Sigmoid colon (tissue), 7 donors: ENCODE measurements around the gene FGFRL1. TPM values are rescaled to one million over a fixed set of nuclear protein-coding genes. Genes with fewer than 3 reads are reported as not detected.
"Not testable (repeated sequence)": the region's sequence is repeated elsewhere in the genome, so short reads cannot be mapped to it uniquely, and the experiment has no call there.

Source experiments
- DNase-seq: peaks from one replicate; pipeline ENCODE4 v3.0.0-alpha.2; 2019
- H3K27ac ChIP-seq, 4 donors: fragments of 200-600 bp; sonication (generic); one replicate each; pipeline ENCODE4 v1.5.1; 2016 to 2019; ENCODE audit warnings: mild to moderate bottlenecking in 1 of 4
- H3K27me3 ChIP-seq, 3 donors: fragments of 200-600 bp; sonication (generic); one replicate each; pipeline ENCODE4 v1.5.1; 2019; ENCODE audit warnings: mild to moderate bottlenecking in 1 of 3
- H3K36me3 ChIP-seq, 4 donors: fragments of 200-600 bp; sonication (generic); one replicate each; pipeline ENCODE4 v1.5.1; 2016 to 2019
- H3K4me1 ChIP-seq, 4 donors: fragments of 200-600 bp; sonication (generic); one replicate each; pipeline ENCODE4 v1.5.1; 2017 to 2019
- H3K4me3 ChIP-seq, 4 donors: fragments of 200-600 bp; sonication (generic); one replicate each; pipeline ENCODE4 v1.5.1; 2017 to 2019; ENCODE audit warnings: mild to moderate bottlenecking in 2 of 4, moderate library complexity in 1 of 4
- H3K9me3 ChIP-seq, 4 donors: fragments of 200-600 bp in 3 of 4; sonication (generic) in 3 of 4; one replicate each; pipeline versions ENCODE4 v1.5.1 to v1.6.1; 2013 to 2019
- CTCF ChIP-seq, 4 experiments: fragments of 450-650 bp in 3 of 4; fragments of 200-600 bp in 1 of 4; IDR thresholded peaks; one replicate each; pipeline ENCODE4 v1.5.1; 2016 to 2019; ENCODE audit warnings: antibody characterized with exemption in 4 of 4, mild to moderate bottlenecking in 3 of 4, moderate library complexity in 2 of 4
- EP300 ChIP-seq, 4 donors: sonication (generic); formaldehyde crosslinking; IDR thresholded peaks; one replicate each; pipeline ENCODE4 v1.6.1; 2017; ENCODE audit warnings: antibody characterized with exemption in 4 of 4
- POLR2A ChIP-seq, 2 donors: fragments of 450-650 bp; IDR thresholded peaks; one replicate each; pipeline ENCODE4 v1.6.1; 2016; ENCODE audit warnings: antibody characterized with exemption in 2 of 2, mild to moderate bottlenecking in 2 of 2, moderate library complexity in 2 of 2
- POLR2AphosphoS5 ChIP-seq, 4 donors: sonication (generic); formaldehyde crosslinking; IDR thresholded peaks; one replicate each; pipeline ENCODE4 v1.6.1; 2017; ENCODE audit warnings: antibody characterized with exemption in 4 of 4
- WGBS, 2 donors: extraction: QIAGEN DNeasy Blood & Tissue Kit; methylation state at CpG; one replicate each; pipeline ENCODE4 v1.1.7; 2013; 5-methylcytosine and 5-hydroxymethylcytosine counted together
- intact Hi-C: fragments of 100-400 bp; cut with DNase I; formaldehyde crosslinking; loops from one replicate; pipeline ENCODE4 v1.15.1; 2023
- polyA plus RNA-seq, 3 donors: library from polyadenylated mRNA; stranded (reverse); fragments of 200-250 nt; gene quantifications; one replicate each; pipeline ENCODE4 v1.2.3, GENCODE V29; 2013
- total RNA-seq, 4 donors: library from RNA; depleted of rRNA; stranded (reverse); fragments of >200 nt; gene quantifications; one replicate each; pipeline ENCODE4 v1.1.0, GENCODE V29; 2016
- donor health status: healthy with polysubstance abuse.
- donor health status: Bipolar disorder and iron deficiency.
- donor health status: healthy.

FGFRL1 gene
- total and polyA plus RNA-seq, 7 donors, result 1.2 to 12.1 (median 6.8) TPM

GRCh38 chr4:998096-998691, 13.2 kb upstream of the FGFRL1 start:
- Histone ChIP-seq H3K36me3 (no peaks in the 10 kb centered on the region), H3K4me1 (peaks cover 0 to 31% (median 28%) of the 10 kb centered on the region in 4 donors), H3K27me3 (peaks cover 48 to 72% (median 59%) of the 10 kb centered on the region in 3 donors), H3K9me3 (no peaks in the 10 kb centered on the region), H3K27ac (no peak overlapping the region), H3K4me3 (no peak overlapping the region)
- DNase-seq, result no peak
- 10 to 45% methylated on average over 12 of the region's 12 CpGs for WGBS, 2 donors
- intact Hi-C loops, result no loop called here
- no peak for TF ChIP-seq EP300 (IDR thresholded peaks at IDR 0.05)
- no peak for TF ChIP-seq POLR2AphosphoS5 (IDR thresholded peaks at IDR 0.05)
- no peak for TF ChIP-seq CTCF (IDR thresholded peaks at IDR 0.05)
- TF ChIP-seq POLR2A (IDR thresholded peaks at IDR 0.05), result no peak

DNA sequence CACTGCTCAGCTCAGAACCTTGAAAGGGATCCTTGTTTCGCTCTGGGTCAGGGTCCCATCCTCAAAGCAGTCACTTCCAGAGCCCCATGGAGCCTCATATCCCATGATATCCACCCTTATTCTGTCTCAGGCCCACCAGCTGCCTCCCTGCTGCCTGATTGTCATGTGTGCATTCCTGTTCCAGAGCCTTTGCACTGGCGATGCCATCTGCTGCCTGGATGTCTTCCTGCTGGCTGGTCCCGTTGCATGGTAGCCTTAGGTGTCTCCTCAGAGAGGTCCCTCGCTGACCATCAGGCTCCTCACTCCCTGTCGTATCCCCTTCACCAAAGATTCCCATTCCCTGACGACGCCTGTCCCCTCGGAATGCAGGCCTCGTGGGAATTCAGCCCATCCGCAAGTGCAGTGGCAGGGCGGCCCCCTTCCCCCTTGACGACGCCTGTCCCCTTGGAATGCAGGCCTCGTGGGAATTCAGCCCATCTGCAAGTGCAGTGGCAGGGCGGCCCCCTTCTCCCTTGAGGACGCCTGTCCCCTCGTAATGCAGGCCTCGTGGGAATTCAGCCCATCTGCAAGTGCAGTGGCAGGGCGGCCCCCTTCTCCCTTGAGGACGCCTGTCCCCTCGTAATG, 12.1 kb upstream of the FGFRL1 start:
- H3K27ac ChIP-seq, H3K36me3 ChIP-seq, DNase-seq, H3K9me3 ChIP-seq, intact Hi-C loops, H3K4me3 ChIP-seq: not testable (repeated sequence)
- Histone ChIP-seq H3K4me1 (peaks cover 0 to 33% (median 32%) of the 10 kb centered on the region in 4 donors), H3K27me3 (peaks cover 57 to 83% (median 71%) of the 10 kb centered on the region in 3 donors)
- 46 to 48% methylated on average over 18 of the region's 21 CpGs for WGBS, 2 donors

DNA sequence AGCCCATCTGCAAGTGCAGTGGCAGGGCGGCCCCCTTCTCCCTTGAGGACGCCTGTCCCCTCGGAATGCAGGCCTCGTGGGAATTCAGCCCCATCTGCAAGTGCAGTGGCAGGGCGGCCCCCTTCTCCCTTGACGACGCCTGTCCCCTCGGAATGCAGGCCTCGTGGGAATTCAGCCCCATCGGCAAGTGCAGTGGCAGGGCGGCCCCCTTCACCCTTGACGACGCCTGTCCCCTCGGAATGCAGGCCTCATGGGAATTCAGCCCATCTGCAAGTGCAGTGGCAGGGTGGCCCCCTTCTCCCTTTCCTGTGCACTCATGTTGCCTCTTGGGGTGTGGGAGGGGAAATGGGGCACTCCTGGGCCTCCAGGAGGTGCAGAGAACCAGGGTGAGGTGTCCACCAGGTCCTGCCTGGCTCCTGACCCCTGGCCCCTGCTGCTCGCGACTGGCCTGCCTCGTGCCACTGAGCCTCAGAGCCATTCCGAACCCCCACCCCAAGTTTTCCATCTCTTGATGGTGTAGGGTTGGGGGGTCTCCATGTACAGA, 11.5 kb upstream of the FGFRL1 start:
- H3K36me3 ChIP-seq, result no peaks in the 10 kb centered on the region
- TF ChIP-seq POLR2AphosphoS5 (IDR thresholded peaks at IDR 0.05) (no peak), POLR2A (IDR thresholded peaks at IDR 0.05) (no peak), CTCF (IDR thresholded peaks at IDR 0.05) (no peak), EP300 (IDR thresholded peaks at IDR 0.05) (no peak)
- no peak overlapping the region for H3K27ac ChIP-seq
- peaks cover 0 to 33% (median 32%) of the 10 kb centered on the region in 4 donors for H3K4me1 ChIP-seq
- intact Hi-C loops, result no loop called here
- WGBS, 2 donors, result 54 to 57% methylated on average over 18 of the region's 18 CpGs
- no peak overlapping the region for H3K4me3 ChIP-seq
- no peaks in the 10 kb centered on the region for H3K9me3 ChIP-seq
- no peak for DNase-seq
- H3K27me3 ChIP-seq, result peaks cover 60 to 89% (median 77%) of the 10 kb centered on the region in 3 donors

DNA sequence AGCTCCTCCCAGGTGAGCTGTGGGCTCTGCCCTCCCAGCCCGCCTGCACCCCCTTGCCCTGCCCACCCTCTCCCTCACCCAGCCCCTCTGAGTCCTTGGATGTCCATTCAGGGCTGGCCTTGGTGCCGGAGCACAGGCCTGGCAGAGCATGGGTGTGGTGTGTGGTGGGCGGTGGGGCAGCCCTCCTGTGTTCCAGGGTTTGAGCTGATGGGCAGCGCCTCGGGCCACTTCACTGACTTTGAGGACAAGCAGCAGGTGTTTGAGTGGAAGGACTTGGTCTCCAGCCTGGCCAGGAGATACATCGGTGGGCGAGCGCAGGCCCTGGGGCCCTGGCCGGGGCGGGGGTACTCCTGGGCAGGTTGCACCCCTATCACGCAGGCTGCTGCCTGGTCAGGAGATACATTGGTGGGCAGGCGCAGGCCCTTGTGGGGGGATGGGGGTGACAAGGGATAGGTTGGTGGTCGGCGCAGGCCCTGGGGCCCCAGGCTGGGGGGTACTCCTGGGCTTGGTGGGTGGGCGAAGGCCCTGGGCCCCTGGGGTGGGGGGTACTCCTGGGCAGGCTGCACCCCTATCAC, 10.7 kb upstream of the FGFRL1 start:
- no peaks in the 10 kb centered on the region for H3K36me3 ChIP-seq
- TF ChIP-seq CTCF (IDR thresholded peaks at IDR 0.05) (no peak), POLR2AphosphoS5 (IDR thresholded peaks at IDR 0.05) (no peak), EP300 (IDR thresholded peaks at IDR 0.05) (no peak), POLR2A (IDR thresholded peaks at IDR 0.05) (no peak)
- H3K9me3 ChIP-seq, result no peaks in the 10 kb centered on the region
- no peak overlapping the region for H3K4me3 ChIP-seq
- H3K4me1 ChIP-seq, result peaks cover 0 to 33% (median 32%) of the 10 kb centered on the region in 4 donors
- peaks cover 60 to 97% (median 85%) of the 10 kb centered on the region in 3 donors for H3K27me3 ChIP-seq
- no peak for DNase-seq
- intact Hi-C loops, result no loop called here
- 72 to 91% methylated on average over 15 of the region's 15 CpGs for WGBS, 2 donors
- H3K27ac ChIP-seq, result no peak overlapping the region

DNA sequence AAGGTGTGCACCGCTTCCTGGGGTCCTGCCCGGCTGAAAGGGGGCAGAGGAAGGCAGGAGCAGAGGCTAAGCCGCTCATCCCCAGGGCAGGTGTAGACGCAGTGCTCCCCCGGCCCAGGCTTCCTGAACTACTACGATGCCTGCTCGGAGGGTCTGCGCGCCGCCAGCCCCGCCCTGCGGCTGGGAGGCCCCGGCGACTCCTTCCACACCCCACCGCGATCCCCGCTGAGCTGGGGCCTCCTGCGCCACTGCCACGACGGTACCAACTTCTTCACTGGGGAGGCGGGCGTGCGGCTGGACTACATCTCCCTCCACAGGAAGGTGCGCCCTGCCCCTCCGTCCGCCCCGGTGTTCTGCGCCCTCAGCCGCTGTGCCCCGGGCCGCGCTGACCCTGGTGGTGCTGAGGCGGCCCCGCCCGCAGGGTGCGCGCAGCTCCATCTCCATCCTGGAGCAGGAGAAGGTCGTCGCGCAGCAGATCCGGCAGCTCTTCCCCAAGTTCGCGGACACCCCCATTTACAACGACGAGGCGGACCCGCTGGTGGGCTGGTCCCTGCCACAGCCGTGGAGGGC, 9.8 kb upstream of the FGFRL1 start:
- H3K4me3 ChIP-seq, result no peak overlapping the region
- H3K4me1 ChIP-seq, result peaks cover 0 to 33% (median 32%) of the 10 kb centered on the region in 4 donors
- no peaks in the 10 kb centered on the region for H3K36me3 ChIP-seq
- H3K27me3 ChIP-seq, result peaks cover 56 to 98% (median 88%) of the 10 kb centered on the region in 3 donors
- TF ChIP-seq EP300 (IDR thresholded peaks at IDR 0.05) (no peak), POLR2A (IDR thresholded peaks at IDR 0.05) (no peak), CTCF (IDR thresholded peaks at IDR 0.05) (no peak), POLR2AphosphoS5 (IDR thresholded peaks at IDR 0.05) (no peak)
- no peak for DNase-seq
- intact Hi-C loops, result no loop called here
- no peaks in the 10 kb centered on the region for H3K9me3 ChIP-seq
- 18 to 22% methylated on average over 48 of the region's 48 CpGs for WGBS, 2 donors
- H3K27ac ChIP-seq, result no peak overlapping the region
